Ishikawa (cell line): ENCODE data around the gene PARD3.

ENCODE experiments used
- CEBPB ChIP-seq: IDR thresholded peaks from 2 replicates; pipeline ENCODE4 v1.6.1; 2012
- CREB1 ChIP-seq: IDR thresholded peaks from 2 replicates; pipeline ENCODE4 v1.6.1; 2012; ENCODE audit warnings: low read depth
- EGR1 ChIP-seq: IDR thresholded peaks from 2 replicates; pipeline ENCODE4 v1.6.1; 2012
- EP300 ChIP-seq: IDR thresholded peaks from 2 replicates; pipeline ENCODE4 v1.6.1; 2012; ENCODE audit warnings: borderline replicate concordance
- FOXM1 ChIP-seq: IDR thresholded peaks from 2 replicates; pipeline ENCODE4 v1.6.1; 2012; ENCODE audit warnings: low read depth, borderline replicate concordance
- MAX ChIP-seq: IDR thresholded peaks from 2 replicates; pipeline ENCODE4 v1.6.1; 2012
- NFIC ChIP-seq: IDR thresholded peaks from 2 replicates; pipeline ENCODE4 v1.6.1; 2012
- RAD21 ChIP-seq: IDR thresholded peaks from 2 replicates; pipeline ENCODE4 v1.6.1; 2012; ENCODE audit warnings: low read depth
- REST ChIP-seq: IDR thresholded peaks from 2 replicates; pipeline ENCODE4 v1.6.1; 2012; ENCODE audit warnings: low read depth, mild to moderate bottlenecking
- TAF1 ChIP-seq: IDR thresholded peaks from 2 replicates; pipeline ENCODE4 v1.6.1; 2012; ENCODE audit warnings: low read depth, mild to moderate bottlenecking
- TCF12 ChIP-seq: IDR thresholded peaks from 2 replicates; pipeline ENCODE4 v1.6.1; 2012; ENCODE audit warnings: low read depth
- TEAD4 ChIP-seq: IDR thresholded peaks from 2 replicates; pipeline ENCODE4 v1.6.1; 2012
- USF1 ChIP-seq: IDR thresholded peaks from 2 replicates; pipeline ENCODE4 v1.6.1; 2012
- YY1 ChIP-seq: IDR thresholded peaks from 2 replicates; pipeline ENCODE4 v1.6.1; 2012; ENCODE audit warnings: low read depth
- ZBTB7A ChIP-seq: IDR thresholded peaks from 2 replicates; pipeline ENCODE4 v1.6.1; 2012; ENCODE audit warnings: low read depth

PARD3 gene

GRCh38 chr10:34313888-34314287, 501.2 kb downstream of the PARD3 start:
- TF ChIP-seq FOXM1 = no peak
- no peak for TF ChIP-seq TCF12
- no peak for TF ChIP-seq USF1
- no peak for TF ChIP-seq YY1
- no peak for TF ChIP-seq ZBTB7A
- TF ChIP-seq REST = no peak
- no peak for TF ChIP-seq RAD21
- no peak for TF ChIP-seq EP300
- no peak for TF ChIP-seq MAX
- no peak for TF ChIP-seq TEAD4
- TF ChIP-seq EGR1 = no peak

- TF ChIP-seq YY1 (no peak), NFIC (no peak), REST (no peak), TEAD4 (no peak), USF1 (no peak), MAX (no peak), FOXM1 (no peak), TCF12 (no peak), CREB1 (no peak), CEBPB (no peak), TAF1 (no peak), EGR1 (no peak), ZBTB7A (no peak), RAD21 (no peak), EP300 (no peak)
These were observed 501.7 kb downstream of the PARD3 start for GRCh38 chr10:34313353-34313752.

- TF ChIP-seq EGR1 = no peak
- TF ChIP-seq NFIC = no peak
- no peak for TF ChIP-seq USF1
- TF ChIP-seq RAD21 = no peak
- TF ChIP-seq ZBTB7A = no peak
- no peak for TF ChIP-seq FOXM1
- no peak for TF ChIP-seq REST
- TF ChIP-seq TAF1 = no peak
- TF ChIP-seq CREB1 = no peak
- no peak for TF ChIP-seq TEAD4
- no peak for TF ChIP-seq CEBPB
- TF ChIP-seq YY1 = no peak
- TF ChIP-seq EP300 = no peak
These were observed 503.4 kb downstream of the PARD3 start for GRCh38 chr10:34311679-34312078.

- TF ChIP-seq EP300 = no peak
- no peak for TF ChIP-seq EGR1
- TF ChIP-seq CEBPB = no peak
- no peak for TF ChIP-seq FOXM1
- no peak for TF ChIP-seq NFIC
- TF ChIP-seq CREB1 = no peak
- no peak for TF ChIP-seq REST
- no peak for TF ChIP-seq USF1
- no peak for TF ChIP-seq TAF1
These were observed 504.9 kb downstream of the PARD3 start for GRCh38 chr10:34310234-34310633.
